Glomerular endothelial cell (primary cell): ENCODE measurements around the gene AKR1C2. TPM values are rescaled to one million over a fixed set of nuclear protein-coding genes. Genes with fewer than 3 reads are reported as not detected.
A peak's percentile ranks its signal among the peaks of the same experiment; 100 is the strongest.
"Not testable (repeated sequence)": the region's sequence is repeated elsewhere in the genome, so short reads cannot be mapped to it uniquely, and the experiment has no call there.

Source experiments
- DNase-seq: peaks from one replicate; pipeline ENCODE4 v3.0.0-alpha.2; 2011; ENCODE audit warnings: low read depth, low spot score; ENCODE audit errors: extremely low read depth
- total RNA-seq: library from RNA; depleted of rRNA; stranded (reverse); fragments of >200 nt; gene quantifications from 2 replicates; pipeline ENCODE4 v1.2.3, GENCODE V29; 2015

Gene AKR1C2
- total RNA-seq, 1 donor from 2014 or later = 0.29 TPM

DNA sequence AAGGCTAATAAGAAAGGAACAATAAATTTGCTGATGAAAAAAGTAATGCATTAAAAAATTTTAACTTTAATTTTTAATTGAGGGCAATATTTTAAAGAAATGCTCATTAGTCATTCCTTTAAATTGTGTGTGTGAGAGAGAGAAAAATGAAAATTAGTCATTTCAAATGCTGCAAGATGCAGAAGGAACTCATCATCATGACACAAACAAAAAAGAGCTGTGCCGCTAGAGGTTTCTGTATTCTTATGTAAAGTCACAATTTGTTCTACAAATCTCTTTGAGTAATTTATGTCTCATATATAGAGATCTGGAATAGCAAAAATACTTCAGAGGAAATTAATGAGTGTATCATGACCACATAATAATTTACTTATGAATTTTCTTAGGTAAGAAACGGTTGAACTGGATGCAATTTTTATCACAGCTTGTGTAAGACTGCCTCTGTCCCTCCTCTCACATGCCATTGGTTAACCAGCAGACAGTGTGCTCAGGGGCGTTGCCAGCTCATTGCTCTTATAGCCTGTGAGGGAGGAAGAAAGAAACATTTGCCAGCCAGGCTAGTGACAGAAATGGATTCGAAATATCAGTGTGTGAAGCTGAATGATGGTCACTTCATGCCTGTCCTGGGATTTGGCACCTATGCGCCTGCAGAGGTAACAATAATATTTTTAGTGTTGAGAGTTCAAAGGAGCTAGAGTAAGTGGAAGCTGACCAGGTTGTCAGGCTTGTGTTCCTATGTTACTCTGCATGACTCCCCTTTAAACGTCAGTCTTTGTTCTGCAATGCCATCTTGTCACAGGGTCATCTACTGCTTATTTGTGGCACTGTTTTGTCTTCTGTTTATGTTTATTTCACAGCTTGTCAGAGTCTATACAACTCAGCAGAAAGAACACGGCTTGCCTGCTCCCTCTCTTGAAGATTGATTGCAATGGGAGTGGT, 40.5 kb downstream of the AKR1C2 start, which contains the start of gene AKR1C1:
Gene AKR1C1 (plus strand): TSS at position 540 of the 939 bp plus-strand sequence. CDS start 30 bp downstream, at position 570.
- not testable (repeated sequence) for DNase-seq

DNA sequence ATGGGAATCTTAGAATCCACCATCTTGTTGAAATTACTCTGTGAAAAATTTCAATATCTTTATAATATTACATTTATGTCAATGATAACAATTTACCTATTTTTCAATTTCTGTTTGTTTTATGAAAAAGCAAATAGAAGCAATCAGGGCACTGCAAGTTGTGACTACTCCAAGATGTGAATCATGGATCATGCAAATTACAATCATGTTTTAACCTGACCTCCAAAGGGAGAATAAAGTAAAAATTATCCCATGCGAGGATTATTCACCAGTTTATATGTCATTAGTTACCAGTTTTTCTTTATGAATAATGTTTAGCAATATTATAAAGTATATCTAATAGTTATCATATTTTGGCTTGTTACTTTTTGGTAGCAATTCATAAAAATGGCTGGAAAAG, 41.3 kb downstream of the AKR1C2 start:
- DNase-seq = not testable (repeated sequence)

DNA sequence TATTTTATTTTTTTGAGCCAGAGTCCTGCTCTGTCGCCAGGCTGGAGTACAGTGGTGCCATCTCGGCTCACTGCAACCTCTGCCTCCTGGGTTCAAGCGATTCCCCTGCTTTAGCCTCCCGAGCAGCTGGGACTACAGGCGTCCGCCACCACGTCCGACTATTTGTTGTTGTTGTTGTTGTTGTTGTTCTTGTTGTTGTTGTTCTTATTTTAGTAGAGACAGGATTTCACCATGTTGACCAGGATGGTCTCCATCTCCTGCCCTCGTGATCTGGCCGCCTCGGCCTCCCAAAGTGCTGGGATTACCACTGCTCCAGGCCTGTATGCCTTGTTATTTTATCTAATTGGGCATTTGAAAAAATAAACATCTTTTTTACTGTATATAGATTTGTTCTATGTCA, 42.1 kb downstream of the AKR1C2 start:
- DNase-seq = not testable (repeated sequence)

DNA sequence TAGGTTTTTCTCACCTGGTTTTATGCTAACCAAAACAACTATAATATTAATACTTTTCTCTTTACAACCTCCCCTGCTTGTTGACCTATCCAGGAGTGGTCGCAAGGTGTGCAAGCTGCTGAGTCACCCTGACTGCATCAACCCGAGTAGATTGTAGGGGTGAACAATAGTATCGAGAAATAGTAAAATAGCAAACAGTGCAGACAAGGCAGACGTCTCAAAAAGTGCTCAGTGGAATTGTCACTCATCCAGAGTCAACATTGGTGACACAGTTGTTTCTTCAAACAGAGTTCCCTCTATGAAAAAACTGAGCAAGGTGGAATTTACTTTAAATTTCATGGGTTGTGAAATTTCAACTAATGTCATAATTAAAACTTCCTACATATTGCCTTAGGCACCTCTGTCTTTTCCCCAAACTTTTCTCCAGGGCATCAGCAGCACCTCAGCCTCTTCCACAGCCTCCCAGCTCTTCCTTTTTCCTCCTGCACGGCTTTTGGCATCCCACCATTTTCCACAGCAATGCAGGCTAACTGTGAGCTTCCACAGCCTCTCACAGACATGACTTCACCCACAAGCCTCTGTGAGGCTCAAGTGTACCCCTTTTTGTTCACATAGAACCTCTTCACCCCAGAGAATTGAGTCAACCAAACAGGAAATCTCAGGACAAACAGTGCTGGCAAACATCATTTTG, 46.6 kb downstream of the AKR1C2 start:
- not testable (repeated sequence) for DNase-seq

DNA sequence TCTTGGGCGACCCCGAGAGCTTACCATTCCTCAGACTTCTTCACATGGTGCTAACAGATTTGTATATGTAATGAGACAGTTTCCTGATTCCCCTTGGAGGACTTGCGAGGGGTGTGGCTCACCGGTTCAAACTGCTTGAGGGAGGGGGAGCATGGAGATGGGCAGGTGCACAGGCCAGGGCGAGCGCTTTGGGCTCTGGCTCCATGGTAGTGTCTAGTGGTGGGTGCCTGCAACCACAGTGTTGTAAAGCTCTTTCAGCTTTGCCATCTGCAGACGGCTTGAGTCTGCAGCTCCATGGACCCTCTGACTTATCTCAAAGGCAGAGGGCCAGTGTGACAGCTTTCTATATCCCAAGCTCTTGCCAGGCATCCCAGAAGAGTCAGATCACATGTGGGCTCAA, 47.6 kb downstream of the AKR1C2 start:
- DNase-seq = not testable (repeated sequence)

DNA sequence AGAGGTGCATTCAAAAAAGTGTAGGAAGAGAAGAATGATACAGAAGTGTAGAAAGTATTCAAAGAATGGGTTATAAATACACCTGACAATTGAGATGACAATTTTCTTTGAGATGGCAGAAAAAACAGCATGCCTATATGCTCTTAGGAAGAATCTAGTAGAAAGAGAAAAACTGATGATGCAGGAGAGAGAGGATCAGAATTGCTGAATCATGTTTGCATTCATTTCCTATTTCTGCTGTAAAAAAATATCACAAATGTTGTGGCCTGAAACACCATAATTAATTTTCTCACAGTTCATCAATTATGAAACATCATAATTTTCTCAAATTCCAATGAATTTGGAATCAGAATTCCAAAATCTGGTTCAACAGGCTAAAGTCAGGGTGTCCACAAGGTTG, 50.3 kb downstream of the AKR1C2 start:
- no peak for DNase-seq

DNA sequence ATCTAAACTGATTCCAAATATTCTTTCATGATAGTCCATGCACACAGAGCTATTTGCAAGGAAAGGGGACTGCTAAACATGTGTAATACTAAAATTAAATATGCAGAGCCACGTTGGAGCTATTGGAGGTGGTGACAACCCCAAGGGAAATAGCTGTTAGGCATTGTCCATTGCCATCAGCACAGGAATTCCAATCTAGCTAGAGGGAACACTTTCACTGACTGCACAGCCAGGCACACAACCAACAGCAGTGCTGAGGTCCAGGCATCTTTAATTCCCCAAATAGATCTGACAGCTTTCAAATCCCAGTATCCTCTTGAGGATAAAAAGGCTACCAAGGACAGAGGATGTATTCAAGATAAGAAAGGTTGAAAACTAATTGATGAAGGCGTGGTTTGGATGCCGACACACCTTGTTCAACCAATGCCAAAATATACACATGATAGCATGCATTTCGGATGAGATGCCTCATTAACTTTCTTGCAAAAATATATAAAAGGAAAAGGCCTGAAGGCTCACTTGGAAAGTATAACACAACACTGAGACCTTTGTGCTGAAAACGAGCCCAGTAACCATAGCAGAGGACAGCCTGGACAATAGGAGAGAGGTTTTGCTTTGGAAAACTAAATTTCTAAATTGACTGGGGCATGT, 52.0 kb downstream of the AKR1C2 start:
- DNase-seq = not testable (repeated sequence)

DNA sequence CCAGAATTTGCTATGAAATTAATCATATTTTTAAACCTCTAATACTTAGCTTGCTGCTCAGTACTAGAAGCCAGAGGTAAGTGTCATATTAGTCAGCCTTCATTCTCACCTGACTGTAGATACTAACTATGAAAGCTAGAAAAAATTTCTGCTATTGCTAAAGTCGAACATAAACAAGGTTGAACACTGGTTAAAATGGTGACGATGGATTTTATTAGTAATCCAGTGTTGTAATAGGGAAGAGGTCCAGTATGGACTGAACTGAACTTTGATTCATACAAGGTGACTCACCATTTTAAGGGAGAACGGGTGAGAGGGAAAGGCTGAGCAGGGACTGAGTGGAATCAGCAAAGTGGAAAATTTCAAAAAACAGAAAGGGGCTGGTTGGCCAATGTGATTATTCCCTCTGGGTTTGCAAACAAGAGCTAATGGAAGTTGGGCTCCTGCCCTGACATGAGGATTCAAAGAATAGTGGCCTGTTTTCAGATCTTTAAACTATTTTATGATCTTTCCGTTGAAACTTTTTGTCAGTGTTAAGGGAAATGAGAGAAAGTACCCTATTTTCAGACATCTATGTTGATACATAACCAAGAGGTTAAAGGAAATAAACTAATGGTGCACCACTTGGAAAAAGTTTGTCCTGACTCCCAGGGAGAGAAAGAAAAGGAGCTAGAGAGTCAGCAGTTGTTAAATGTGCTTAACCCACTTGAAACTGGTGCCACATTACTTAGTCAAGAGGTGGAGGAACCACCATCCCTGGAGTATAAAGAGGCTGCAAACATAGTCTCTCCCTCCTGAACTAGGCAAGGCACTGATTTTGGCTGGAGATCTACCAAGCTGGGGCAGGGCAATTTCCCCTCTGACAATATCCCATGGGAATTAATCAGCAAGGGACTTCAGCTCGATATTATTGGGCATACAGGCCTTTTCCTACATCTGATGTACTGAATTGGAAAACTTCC, 55.7 kb downstream of the AKR1C2 start:
- DNase-seq = no peak

DNA sequence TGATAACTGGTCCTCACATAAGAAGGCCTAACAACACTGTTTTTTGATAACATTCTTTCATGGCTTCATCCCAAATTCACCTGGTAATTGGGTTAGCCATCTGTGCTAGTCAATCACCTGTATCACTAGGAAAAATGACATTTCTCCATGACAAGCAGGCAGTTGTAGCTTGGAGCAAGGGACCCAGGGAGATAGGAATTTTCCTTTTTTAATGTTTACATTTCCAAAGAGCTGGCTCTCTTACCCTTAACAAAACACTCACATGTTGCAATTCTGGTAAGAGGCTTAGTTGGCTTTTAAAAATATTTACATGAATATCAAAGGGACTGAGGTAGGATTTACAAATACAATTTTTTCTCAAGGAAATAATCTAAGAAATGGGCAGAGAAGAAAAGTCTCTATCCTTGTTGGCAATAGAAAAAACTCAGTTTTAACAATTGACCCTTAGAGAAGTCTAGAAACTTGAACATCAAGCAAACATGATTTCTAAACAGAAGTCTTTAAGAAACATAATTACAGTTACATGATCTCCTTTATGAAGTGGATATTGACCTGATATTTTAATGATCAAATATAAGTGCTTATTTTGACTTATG, 56.5 kb downstream of the AKR1C2 start:
- DNase-seq = no peak

DNA sequence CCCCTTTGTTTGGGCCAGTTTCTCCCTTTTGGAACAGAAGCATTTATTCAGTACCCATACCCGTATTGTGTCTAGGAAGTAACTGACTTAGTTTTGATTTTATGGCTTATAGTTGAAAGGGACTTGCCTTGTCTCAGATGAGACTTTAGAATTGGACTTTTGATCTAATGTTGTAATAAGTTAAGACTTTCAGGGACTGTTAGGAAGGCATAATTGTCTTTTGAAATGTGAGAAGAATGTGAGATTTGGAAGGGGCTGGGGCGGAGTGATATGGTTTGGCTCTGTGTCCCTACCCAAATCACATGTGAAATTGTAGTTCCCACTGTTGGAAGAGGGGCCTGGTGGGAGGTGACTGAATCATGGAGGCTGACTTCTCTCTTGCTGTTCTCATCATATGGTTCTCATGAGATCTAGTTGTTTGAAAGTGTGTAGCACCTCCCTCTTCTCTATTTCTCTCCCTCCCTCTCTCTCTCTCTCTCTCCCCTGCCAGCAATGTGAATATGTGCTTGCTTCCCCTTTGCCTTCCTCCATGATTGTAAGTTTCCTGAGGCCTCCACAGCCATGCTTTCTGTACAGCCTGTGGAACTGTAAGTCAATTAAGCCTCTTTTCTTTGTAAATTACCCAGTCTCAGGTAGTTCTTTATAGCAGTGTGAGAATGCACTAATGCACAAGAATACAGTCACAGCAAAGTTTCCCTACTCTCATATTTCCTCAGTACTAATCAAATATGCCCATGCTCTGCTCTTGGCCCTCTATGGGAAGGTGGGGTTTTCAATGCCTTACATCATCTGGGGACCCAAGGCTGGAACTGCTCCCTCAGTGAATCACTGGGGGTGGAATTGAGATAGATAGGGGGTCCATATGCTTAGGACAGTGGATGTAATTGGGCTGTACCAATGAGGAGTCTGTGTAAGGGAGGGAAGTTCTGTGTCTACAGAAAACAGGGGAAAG, 57.6 kb downstream of the AKR1C2 start:
- DNase-seq = no peak

DNA sequence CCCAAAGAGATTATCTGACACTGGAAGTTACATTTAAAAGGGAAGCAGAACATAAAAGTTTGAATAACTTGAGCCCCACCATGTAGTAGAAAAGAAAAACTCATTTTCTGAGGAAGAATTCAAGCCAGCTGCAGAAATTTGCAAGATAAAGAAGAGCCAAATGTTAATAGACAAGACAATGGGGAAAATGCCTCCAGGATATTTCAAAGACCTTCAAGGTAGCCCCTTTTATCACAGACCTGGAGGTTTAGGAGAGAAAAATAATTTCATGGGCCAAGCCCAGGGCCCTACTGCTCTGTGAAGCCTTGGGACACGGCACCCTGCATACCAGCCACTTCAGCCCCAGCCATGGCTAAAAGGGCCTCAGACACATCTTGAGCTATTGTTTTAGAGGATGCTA, 58.8 kb downstream of the AKR1C2 start:
- DNase-seq = no peak

DNA sequence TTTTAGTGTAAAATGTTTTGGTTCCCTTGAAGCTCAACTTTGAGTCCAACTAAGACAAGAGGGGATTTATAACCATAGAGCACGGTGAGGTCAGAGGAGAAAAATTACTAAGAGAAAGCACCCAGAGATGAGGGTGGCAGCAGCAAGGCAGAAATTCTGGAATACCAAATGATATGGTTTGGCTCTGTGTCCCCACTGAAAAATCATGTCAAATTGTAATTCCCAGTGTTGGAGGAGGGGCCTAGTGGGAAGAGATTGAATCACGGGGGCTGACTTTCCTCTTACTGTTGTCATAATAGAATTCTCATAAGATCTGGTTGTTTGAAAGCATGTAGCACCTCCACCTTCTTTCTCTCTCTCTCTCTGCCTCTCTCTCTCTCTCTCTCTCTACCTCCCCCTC, 59.8 kb downstream of the AKR1C2 start:
- no peak for DNase-seq

DNA sequence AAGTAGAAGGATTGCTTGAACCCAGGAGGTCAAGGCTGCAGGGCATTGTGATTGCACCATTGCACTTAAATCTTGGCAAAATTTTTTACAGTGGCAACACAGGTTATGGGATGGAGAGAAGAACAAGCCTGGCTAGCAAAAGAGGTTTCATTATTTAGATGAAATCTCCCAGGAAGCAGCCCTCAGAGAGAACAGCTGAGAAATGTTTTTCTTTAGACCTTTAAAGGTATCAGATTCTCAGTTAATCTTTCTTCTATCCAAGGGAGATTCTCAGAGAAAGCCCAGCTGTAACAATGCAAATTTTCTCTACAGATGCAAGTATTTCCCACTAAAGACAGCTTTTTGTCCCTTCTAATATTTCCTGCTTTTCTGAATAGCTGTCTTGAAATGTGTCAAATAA, 60.2 kb downstream of the AKR1C2 start:
- DNase-seq = not testable (repeated sequence)

DNA sequence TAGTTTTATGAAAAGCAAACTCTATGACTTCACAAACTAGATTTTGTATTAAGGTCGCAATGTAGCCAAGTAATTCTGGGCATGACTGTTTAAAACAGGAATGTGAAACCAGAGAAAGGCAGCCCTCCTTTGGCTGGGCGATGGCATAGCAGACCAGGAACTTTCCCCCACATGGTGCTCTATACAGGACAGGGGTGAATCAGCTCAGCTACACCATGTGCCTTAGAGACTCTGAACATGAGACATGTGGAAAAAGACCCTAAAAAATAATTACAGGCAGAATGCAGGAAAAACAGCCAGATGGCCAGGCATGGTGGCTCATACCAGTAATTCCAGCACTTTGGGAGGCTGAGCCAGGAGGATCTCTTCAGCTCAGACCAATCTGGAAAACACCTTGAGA, 60.7 kb downstream of the AKR1C2 start:
- not testable (repeated sequence) for DNase-seq

DNA sequence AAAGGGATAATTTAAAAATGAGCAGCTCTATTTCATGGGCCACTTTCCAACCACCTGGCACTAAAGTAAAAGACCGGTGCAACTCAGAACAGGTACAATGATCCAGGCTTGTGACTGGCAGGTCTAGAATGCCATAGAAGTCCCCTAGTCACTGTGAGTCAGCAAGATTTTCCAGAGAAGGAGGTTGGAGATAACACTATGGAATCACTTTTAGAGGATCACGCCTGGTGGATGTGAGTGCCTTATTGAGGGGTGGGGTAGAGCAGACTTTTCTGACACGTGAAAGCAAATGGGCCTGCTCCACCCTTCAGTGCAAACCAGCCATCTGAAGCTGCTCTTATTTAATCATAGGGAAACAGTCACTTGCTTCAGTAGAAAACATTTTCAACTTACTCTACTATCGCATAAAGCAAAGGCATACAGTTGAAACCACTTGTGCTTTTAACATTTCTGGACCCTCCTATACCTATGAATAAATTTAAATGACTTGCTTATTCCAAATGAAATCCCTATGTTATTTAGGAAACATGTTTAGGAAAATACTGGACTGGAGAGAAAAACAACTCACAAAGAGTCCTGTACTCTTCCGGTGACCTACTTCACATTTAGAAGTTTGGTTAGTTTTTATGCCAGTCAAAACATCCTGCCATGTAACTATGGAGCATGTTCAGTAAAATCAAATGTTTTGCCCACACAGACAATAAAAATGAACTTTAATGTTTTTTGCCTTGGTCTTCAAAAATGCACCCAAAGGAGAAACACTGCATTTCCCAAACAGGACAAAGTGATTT, 61.9 kb downstream of the AKR1C2 start:
- peak; percentile 10 for DNase-seq

DNA sequence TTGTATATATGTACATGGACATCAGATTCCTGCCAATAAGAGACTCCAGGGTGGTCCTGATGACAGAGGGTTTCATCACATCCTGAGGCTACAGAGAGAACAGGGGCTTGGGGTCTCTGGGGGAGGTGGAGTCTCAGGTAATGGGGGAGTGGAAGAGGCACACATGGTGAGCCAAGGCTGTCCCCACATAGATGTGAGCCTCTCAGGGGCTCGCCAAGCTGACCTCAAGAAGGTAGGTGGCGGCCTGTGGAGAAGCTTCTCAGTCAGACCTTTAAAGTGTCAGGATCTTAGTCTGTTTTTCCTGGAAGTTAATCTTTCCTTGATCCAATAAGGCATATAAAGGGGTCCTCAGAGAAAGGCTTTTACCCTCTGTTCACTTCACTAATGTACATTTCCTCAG, 62.7 kb downstream of the AKR1C2 start:
- DNase-seq = not testable (repeated sequence)

DNA sequence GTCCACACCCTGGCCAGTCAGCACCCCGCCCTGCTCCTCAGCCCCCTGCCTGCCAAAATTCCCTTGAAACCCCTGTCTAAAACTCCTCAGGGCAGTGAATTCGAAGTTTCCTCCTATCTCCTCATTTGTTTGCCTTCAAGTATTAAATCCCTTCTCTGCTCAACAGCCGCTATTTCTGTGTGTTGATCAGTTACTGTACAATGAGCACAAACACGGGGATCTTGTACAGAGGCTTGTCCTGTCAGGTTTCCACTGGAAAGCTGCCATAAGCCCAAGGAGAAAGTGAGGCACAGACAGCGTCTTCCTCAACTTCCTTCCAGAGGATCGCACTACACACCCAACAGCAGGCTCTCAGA, 63.6 kb downstream of the AKR1C2 start:
- DNase-seq = not testable (repeated sequence)
